Testis (tissue), 3 donors: Measurements from ENCODE around the gene EWSR1. TPM values are rescaled to one million over a fixed set of nuclear protein-coding genes. Genes with fewer than 3 reads are reported as not detected.

Experiments
- DNase-seq: peaks from one replicate; pipeline ENCODE4 v3.0.0-alpha.2; 2019
- H3K27ac ChIP-seq, 2 donors: fragments of 200-600 bp; sonication (generic); one replicate each; pipeline ENCODE4 v1.5.1; 2019
- H3K27me3 ChIP-seq: fragments of 200-600 bp; sonication (generic); one replicate; pipeline ENCODE4 v1.5.1; 2019
- H3K36me3 ChIP-seq: fragments of 200-600 bp; sonication (generic); one replicate; pipeline ENCODE4 v1.5.1; 2017; ENCODE audit warnings: low read depth; ENCODE audit errors: missing control alignments
- H3K4me1 ChIP-seq: fragments of 200-600 bp; sonication (generic); one replicate; pipeline ENCODE4 v1.5.1; 2019
- H3K4me3 ChIP-seq, 2 donors: fragments of 200-600 bp; sonication (generic); one replicate each; pipeline ENCODE4 v1.5.1; 2017 to 2019
- H3K9me3 ChIP-seq: fragments of 200-600 bp; sonication (generic); one replicate; pipeline ENCODE4 v1.5.1; 2017
- CTCF ChIP-seq, 3 experiments: fragments of 450-650 bp in 2 of 3; fragments of 200-600 bp in 1 of 3; sonication (generic) in 1 of 3; IDR thresholded peaks; one replicate each; pipeline ENCODE4 v1.5.1; 2016 to 2019; ENCODE audit warnings: antibody characterized with exemption in 3 of 3, mild to moderate bottlenecking in 2 of 3, moderate library complexity in 1 of 3
- POLR2A ChIP-seq: fragments of 450-650 bp; IDR thresholded peaks from one replicate; pipeline ENCODE4 v1.6.1; 2017; ENCODE audit warnings: antibody characterized with exemption, mild to moderate bottlenecking, moderate library complexity
- WGBS, 2 donors: methylation state at CpG; one replicate each; pipeline ENCODE4 v1.1.5; 2018; 5-methylcytosine and 5-hydroxymethylcytosine counted together
- intact Hi-C: fragments of 100-400 bp; cut with DNase I; formaldehyde crosslinking; loops from one replicate; pipeline ENCODE4 v1.15.1; 2023; ENCODE audit warnings: low total_unique reads
- polyA plus RNA-seq: library from polyadenylated mRNA; stranded (reverse); fragments of 350-450 nt; fragmentation: Illumina TruSeq; extraction: RNeasy Lipid Tissue Mini Kit (QIAGEN cat#74804); gene quantifications from one replicate; pipeline ENCODE4 v1.2.3, GENCODE V29; 2014; ENCODE audit warnings: low read depth, low replicate concordance; ENCODE audit not compliant: insufficient read depth
- total RNA-seq, 2 donors: library from RNA; depleted of rRNA; stranded (reverse); fragments of >200 nt; gene quantifications; one replicate each; pipeline ENCODE4 v1.2.3, GENCODE V29; 2016

EWSR1 gene
- total and polyA plus RNA-seq, 3 donors from 2014 or later = 286 to 451 (median 336) TPM

- Histone ChIP-seq H3K36me3 (no peaks in the 10 kb centered on the region), H3K4me1 (no peaks in the 10 kb centered on the region), H3K4me3 (no peak overlapping the region), H3K9me3 (no peaks in the 10 kb centered on the region), H3K27me3 (no peaks in the 10 kb centered on the region), H3K27ac (no peak overlapping the region)
- no peak for DNase-seq
- TF ChIP-seq CTCF (IDR thresholded peaks at IDR 0.05) (no peak), POLR2A (no peak)
- 93% methylated on average over 10 of the region's 10 CpGs for WGBS, 2 donors
- intact Hi-C loops = no loop called here
Observed at GRCh38 chr22:29251981-29252911, 15.8 kb upstream of the EWSR1 start.

- no peak for DNase-seq
- intact Hi-C loops = no loop called here
- Histone ChIP-seq H3K4me1 (no peaks in the 10 kb centered on the region), H3K36me3 (no peaks in the 10 kb centered on the region), H3K27ac (no peak overlapping the region), H3K4me3 (no peak overlapping the region), H3K9me3 (no peaks in the 10 kb centered on the region), H3K27me3 (no peaks in the 10 kb centered on the region)
- WGBS, 2 donors = 77 to 82% methylated on average over 13 to 14 of the region's 14 CpGs
- TF ChIP-seq CTCF (IDR thresholded peaks at IDR 0.05) (no peak), POLR2A (no peak)
Observed at GRCh38 chr22:29253561-29254285, 14.3 kb upstream of the EWSR1 start.

GRCh38 chr22:29254286-29254660, 13.8 kb upstream of the EWSR1 start:
- Histone ChIP-seq H3K27me3 (no peaks in the 10 kb centered on the region), H3K4me1 (no peaks in the 10 kb centered on the region), H3K9me3 (no peaks in the 10 kb centered on the region), H3K27ac (no peak overlapping the region), H3K4me3 (no peak overlapping the region), H3K36me3 (no peaks in the 10 kb centered on the region)
- 57 to 70% methylated on average over 3 to 4 of the region's 4 CpGs for WGBS, 2 donors
- TF ChIP-seq CTCF (IDR thresholded peaks at IDR 0.05) (no peak), POLR2A (no peak)
- no peak for DNase-seq
- intact Hi-C loops = no loop called here

- Histone ChIP-seq H3K36me3 (no peaks in the 10 kb centered on the region), H3K27ac (no peak overlapping the region), H3K9me3 (no peaks in the 10 kb centered on the region), H3K4me3 (no peak overlapping the region), H3K27me3 (no peaks in the 10 kb centered on the region), H3K4me1 (no peaks in the 10 kb centered on the region)
- DNase-seq = no peak
- intact Hi-C loops = no loop called here
- TF ChIP-seq POLR2A (no peak), CTCF (IDR thresholded peaks at IDR 0.05) (no peak)
- WGBS, 2 donors = 97 to 99% methylated on average over 11 of the region's 11 CpGs
Observed at GRCh38 chr22:29255064-29255621, 12.9 kb upstream of the EWSR1 start.
